Fibroblast of skin of back (primary cell): Measurements from ENCODE around the gene PFKFB4.

Source experiments
- DNase-seq: peaks from one replicate; pipeline ENCODE4 v3.0.0-alpha.2; 2013

The PFKFB4 gene

GRCh38 chr3:48584836-48585235, 28.2 kb upstream of the PFKFB4 start:
- DNase-seq, result no peak

- no peak for DNase-seq
Observed at GRCh38 chr3:48581621-48582481, 25.2 kb upstream of the PFKFB4 start.

GRCh38 chr3:48576647-48577046, 20.0 kb upstream of the PFKFB4 start:
- no peak for DNase-seq

- DNase-seq, result no peak
Observed at GRCh38 chr3:48575366-48575765, 18.8 kb upstream of the PFKFB4 start.

- no peak for DNase-seq
Observed at GRCh38 chr3:48573973-48574585, 17.5 kb upstream of the PFKFB4 start.

GRCh38 chr3:48572517-48572916, 15.9 kb upstream of the PFKFB4 start:
- no peak for DNase-seq

GRCh38 chr3:48571938-48572337, 15.3 kb upstream of the PFKFB4 start:
- no peak for DNase-seq

GRCh38 chr3:48569808-48570450, 13.3 kb upstream of the PFKFB4 start:
- no peak for DNase-seq

GRCh38 chr3:48569400-48569799, 12.8 kb upstream of the PFKFB4 start:
- no peak for DNase-seq

- no peak for DNase-seq
Observed at GRCh38 chr3:48568476-48568875, 11.9 kb upstream of the PFKFB4 start.

- no peak for DNase-seq
Observed at GRCh38 chr3:48567500-48567899, 10.9 kb upstream of the PFKFB4 start.

- no peak for DNase-seq
Observed at GRCh38 chr3:48567090-48567489, 10.5 kb upstream of the PFKFB4 start.

GRCh38 chr3:48566401-48566760, 9.8 kb upstream of the PFKFB4 start:
- no peak for DNase-seq

- peak; percentile 82 for DNase-seq
Observed at GRCh38 chr3:48565591-48566400, 9.2 kb upstream of the PFKFB4 start.

GRCh38 chr3:48565186-48565585, 8.6 kb upstream of the PFKFB4 start:
- DNase-seq, result no peak

GRCh38 chr3:48564667-48565066, 8.1 kb upstream of the PFKFB4 start:
- no peak for DNase-seq

GRCh38 chr3:48564022-48564421, 7.4 kb upstream of the PFKFB4 start:
- DNase-seq, result peak; percentile 89

- peak; percentile 63 for DNase-seq
Observed at GRCh38 chr3:48563382-48563918, 6.8 kb upstream of the PFKFB4 start, which contains the start of gene UCN2. Gene UCN2, minus strand, starts transcription at chr3:48563781. Its CDS starts 657 bp downstream, at chr3:48563124.

GRCh38 chr3:48562367-48563095, 5.9 kb upstream of the PFKFB4 start:
- DNase-seq, result no peak

GRCh38 chr3:48561045-48561736, 4.6 kb upstream of the PFKFB4 start:
- DNase-seq, result peak; percentile 71

GRCh38 chr3:48560648-48561018, 4.0 kb upstream of the PFKFB4 start:
- peak; percentile 22 for DNase-seq
